CD1c-positive myeloid dendritic cell (primary cell): ENCODE results near the gene ITIH4.
"Not testable (repeated sequence)": the region's sequence is repeated elsewhere in the genome, so short reads cannot be mapped to it uniquely, and the experiment has no call there.

ENCODE experiments used
- DNase-seq: peaks from one replicate; pipeline ENCODE4 v3.0.0-alpha.2; 2016; ENCODE audit errors: extremely low spot score

Gene ITIH4

DNA sequence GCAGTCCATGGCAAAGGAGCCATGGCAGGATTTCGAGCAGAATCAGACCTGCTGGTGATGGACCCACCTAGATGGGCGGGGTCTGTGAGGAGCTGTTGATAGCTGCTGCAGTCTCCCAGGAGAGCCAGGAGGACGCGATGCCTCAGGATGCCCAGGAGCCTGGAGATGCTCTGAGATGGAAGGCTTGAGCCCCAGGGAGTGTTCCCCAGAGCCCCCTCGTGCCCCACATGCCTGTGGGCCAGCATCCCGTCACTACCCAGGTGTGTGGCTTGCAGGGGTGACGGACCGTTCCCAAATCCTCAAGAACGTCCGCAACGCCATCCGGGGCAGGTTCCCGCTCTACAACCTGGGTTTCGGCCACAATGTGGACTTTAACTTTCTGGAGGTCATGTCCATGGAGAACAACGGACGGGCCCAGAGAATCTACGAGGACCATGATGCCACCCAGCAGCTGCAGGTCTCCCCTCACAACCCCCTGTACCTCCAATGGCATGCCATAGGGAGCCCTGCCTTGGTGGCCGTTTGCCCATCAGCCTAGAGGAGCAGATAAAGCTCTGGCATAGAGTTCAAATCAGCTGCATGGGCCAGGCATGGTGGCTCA, 46.4 kb downstream of the ITIH4 start:
- DNase-seq: no peak

DNA sequence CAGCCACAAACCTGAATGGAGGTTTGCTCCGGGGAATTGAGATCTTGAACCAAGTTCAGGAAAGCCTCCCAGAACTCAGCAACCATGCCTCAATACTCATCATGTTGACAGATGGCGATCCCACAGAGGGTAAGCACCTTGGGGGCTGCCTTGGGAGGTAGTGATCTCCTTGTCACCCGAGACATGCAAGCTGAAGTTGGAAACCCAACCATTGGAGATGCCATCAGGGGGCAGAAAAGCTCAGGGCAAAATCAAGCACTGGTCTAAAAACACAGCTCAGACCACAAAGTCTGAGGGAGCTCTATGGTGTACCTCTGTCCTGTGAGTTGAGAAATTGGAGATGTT, 47.3 kb downstream of the ITIH4 start:
- no peak for DNase-seq

DNA sequence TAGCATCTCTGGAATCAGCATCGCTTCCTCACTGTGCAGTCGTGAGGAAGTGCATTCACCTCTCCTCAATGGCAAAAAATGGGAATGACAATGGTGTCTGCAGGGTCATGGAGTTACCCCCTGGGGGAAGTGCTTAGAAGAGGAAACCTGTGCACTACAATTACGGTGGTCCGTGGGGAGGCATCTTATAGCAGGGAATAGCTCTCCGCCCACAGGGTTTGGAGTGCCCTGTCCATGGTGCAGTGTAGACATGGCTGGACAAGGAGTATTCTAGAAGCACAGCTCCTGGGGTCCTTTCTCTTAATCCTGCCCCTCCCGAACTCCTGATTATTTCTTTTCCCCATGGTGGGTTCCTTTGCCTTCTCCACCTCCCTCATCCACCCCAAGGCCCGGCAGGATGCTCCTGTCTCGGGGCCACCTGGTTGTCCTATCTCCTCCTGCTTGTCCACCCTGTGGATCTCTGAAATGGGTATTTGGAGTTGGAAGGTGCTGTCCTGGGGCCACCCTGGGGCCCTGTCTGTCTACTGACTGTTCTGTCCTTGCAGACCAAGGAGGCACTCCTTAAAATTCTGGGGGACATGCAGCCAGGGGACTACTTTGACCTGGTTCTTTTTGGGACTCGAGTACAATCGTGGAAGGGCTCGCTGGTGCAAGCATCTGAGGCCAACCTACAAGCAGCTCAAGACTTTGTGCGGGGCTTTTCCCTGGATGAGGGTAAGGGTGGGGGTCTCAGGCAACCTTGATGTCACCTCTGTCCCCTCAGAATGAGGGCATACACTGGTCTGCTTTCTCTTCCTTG, 47.9 kb downstream of the ITIH4 start:
- no peak for DNase-seq

DNA sequence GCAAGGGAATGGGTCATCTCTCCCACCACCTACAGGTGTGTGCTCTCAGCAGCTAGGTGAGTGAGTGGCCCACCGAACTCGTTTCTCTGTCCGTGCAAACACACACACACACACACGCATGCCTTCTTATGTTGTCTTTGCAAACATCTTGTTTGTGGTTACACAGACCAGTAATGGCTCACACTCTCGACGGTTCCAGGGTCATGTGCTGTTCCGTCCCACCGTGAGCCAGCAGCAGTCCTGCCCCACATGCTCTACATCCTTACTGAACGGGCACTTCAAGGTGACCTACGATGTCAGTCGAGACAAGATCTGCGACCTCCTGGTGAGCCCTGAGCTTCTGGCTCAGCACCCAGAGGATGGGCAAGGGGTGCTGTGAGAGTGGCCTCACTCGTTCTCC, 48.7 kb downstream of the ITIH4 start:
- DNase-seq: no peak

DNA sequence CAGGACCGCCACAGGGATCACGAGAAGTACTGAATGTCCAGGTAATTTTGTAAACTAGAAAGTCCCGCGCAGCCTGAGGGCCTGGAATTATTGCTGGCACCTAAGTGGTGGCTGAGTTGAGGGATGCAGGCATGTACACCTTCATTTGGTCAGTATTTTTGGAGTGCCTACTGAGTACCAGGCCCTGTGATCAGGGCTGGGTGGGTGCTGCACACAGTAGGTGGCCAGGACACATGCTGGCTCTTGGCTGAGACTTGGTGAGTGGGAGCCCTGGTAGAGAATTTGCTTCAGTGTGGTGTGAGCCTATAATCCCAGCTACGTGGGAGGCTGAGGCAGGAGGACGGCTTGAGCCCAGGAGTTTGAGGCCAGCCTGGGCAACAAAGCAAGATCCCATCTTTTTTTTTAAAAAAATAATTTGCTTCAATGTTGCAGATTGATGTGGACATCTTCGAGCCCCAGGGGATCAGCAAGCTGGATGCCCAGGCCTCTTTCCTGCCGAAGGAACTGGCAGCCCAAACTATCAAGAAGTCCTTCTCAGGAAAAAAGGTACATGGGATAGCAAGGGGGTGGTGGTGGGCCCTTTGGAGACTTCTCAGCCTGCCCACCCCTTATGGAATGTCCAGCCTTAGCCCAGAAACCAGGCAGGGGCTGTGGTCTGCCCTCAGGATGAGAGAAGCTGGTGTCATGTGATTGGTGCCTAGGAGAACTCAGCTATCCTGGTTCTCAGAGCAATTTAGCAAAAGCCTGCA, 50.5 kb downstream of the ITIH4 start:
- no peak for DNase-seq

DNA sequence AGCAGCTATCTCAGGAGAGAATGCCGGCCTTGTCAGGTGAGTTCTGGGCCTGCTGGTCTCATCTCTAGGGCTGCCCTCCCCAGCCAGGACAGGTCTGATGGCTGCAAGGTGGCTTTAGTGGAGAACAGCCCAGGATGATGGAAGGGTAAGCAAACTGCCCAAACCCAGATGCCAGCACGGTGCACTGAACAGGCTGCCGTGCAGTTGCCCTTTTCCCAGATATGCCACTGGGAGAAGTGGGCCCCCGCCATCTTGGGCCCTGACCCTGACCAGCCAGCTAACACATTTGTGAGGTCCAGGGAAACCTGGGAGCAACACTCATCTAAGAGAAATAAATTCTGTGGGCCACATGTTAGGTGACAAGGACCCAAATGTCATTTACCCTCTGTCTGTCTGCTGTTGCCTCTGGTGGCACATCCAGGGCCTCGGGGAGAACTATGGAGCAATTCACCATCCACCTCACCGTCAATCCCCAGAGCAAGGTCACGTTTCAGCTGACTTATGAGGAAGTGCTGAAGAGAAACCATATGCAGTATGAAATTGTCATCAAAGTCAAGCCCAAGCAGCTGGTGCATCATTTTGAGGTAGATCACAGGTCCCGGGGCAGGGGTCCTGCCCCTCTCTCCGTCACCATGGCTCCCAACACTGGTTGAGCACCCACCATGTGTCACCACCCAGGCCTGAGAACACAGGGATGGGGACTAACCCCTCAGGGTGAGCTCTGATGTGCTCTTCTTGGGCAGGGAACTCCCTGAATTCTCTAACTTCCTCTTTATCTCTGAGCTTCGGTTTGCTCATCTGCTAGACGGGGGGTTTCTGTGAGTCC, 51.2 kb downstream of the ITIH4 start:
- peak; percentile 63 for DNase-seq

DNA sequence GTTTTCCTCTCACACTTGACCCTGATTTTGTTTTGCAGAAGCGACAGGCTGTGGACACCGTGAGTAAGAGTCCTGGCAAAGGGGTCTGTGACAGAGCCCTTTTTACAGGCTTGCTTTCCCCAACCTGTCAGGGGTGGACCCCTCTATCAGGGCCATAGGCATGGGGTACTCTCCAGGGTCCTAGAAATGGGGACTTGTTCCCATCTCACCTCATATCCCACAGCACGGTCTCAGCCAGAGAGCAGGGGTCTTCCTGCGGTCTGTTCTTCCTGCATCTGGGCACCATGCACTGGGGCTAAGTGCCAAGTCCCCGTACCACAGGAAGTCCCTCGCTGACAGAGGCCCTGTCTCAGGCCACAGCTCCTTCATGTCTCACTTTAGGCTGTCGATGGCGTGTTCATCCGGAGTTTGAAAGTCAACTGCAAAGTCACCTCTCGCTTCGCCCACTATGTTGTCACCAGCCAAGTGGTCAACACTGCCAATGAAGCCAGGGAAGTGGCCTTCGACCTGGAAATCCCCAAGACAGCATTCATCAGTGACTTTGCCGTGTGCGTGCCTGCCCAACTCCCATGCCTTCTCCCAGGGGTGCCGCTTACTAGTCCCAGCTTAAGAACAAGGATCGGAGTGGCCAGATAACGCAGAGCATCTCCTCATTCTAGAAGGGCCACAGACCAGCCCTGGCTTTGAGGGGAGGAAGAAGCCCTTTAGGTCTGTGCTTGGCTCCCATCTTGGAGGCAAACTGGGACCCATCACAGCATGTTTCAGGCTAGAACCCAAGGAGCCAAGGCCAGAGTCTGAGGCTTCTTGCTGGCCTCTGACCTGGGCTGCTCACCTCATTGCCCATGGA, 52.3 kb downstream of the ITIH4 start:
- DNase-seq: peak; percentile 13

DNA sequence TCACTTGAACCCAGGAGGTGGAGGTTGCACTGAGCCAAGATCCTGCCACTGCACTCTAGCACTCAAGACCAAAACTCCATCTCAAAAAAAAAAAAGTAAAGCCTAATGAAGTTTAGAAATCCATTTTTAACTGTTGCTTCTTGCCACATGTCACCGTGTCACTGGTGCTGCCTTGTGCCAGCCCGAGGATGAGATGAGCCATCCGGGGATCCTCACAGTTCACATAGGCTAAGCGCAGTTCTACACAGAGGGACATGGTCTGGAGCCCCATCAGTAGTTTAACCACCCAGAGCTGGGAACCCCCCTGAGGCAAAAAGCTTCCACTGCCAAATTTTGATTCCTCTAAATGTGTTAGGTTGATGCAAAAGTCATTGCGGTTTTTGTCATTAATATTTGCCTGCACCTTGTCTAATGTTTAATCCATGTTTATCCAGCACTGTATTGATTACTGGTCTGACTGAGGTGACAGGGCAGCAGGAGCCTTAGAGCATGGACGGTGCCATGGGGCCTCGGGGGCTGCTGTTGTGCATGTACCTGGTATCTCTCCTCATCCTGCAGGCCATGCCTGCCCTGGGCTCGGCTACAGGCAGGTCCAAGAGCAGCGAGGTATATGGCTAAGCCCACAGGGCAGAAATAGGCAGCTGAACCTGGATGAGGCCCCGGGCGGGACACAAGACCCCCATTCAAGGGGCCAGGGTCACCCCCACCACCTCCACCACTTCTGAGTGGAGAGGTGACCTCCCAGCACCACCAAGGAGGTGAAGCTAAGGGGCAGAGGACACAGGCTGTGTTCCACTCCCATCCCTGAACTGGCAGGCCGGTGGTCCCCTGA, 53.1 kb downstream of the ITIH4 start, which contains the start of gene ITIH1:
TSS of gene ITIH1 (plus strand) at position 473 of the 832 bp plus-strand sequence. CDS start at position 490, 17 bp downstream.
- no peak for DNase-seq

DNA sequence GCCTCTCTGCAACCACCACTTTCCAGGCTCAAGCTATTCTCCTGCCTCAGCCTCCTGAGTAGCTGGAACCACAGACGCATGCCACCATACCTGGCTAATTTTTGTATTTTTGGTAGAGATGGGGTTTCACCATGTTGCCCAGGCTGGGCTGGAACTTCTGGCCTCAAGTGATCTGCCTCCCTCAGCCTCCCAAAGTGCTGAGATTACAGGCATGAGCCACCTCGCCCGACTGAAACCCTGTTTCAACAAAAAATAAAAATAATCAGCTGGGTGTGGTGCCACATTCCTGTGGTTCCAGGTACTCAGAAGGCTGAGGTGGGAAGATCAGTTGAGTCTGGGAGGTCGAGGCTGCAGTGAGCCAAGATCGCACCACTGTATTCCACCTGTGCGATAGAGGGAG, 54.0 kb downstream of the ITIH4 start:
- DNase-seq: not testable (repeated sequence)

DNA sequence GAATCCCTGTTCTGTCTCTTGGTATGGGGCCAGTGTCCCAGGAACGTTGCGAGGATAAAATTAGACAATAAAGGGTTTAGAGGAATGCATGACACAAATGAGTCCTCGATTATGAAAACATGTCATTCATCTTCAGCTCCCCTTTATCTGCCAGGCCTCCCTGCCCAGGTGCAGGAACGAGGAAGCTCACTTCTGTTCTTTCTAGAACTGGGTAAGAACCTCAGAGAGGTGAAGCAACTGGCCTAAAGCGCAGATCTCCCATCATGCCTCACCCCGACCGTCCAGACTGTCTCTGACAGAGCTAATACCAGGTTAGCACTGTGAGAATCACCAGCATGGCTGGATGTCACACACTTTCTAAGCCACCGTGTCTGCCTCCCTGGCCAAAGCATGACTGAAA, 54.6 kb downstream of the ITIH4 start:
- no peak for DNase-seq

DNA sequence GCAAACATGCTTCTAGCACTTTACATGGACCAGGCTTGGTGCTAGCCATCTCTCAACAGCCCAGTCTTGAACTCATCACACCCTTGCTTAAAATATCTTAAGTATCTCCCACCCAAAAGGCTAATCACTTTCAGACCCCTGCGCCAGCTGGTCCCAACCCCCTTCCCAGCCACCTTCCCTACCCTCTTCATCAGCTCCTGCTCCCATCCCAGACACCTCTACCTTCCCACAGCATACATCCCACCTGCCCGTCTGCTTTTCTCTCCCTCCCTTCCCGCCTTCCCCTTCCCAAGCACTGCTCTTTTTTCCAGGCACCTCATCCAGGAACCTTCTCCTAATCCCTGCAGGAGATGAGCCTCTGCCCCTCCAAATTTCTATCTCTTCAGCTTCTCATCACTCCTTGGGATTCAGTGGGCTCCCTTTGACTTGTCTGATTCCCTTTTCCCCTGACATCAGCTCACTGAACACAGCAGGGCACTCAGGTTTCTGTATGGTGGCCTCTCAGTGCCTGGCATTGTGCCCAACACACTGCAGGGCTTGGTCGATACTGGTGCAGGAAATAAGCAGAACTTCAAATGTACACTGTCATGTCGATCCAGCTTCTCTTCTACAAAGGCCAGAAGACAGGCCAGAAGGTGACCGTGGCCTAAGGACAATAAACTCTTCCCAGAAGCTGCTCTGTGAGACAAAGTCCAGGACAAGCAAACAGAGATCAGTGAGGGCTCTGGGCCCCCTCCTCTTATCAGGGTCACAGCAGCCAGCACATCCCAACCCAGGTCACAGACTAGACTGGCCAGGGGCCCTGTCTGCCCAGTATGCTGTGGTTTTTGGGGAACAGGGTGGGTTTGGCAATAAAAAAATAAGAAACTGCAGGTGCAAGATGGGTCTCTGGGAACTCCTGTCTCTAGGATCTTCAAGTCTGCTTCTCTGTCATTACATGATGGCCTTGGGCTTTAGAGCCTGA, 55.3 kb downstream of the ITIH4 start:
- peak; percentile 19 for DNase-seq

DNA sequence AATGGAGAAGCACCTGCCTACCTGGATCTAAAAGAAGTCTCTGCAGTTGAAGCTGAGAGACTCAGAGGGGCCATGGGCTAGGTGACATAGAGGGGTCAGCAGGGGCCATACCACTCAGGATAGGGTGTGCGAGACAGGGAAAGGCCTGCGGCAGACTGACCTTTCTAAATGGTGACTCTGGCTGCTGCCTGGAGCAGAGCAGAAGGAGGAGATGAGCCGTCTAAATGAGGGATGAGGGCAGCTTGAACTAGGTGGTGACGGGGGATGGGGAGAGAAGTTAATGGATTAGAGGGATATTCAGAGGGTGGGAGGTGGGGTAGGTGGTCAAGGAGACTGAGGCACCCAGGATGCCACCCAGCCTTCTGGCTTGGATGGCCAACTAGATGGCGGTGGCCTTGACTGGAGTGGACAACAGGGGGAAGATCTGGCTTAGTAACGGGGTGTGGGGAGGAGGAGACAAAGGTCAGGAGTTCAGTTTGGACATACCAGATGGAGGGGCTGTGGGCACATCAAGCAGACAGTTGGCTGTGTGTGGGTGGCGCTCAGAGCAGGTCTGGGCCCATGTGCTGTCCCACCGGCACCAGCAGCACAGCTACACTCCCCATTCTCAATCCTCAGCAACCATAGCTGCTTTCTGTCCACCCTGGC, 56.3 kb downstream of the ITIH4 start:
- DNase-seq: no peak

DNA sequence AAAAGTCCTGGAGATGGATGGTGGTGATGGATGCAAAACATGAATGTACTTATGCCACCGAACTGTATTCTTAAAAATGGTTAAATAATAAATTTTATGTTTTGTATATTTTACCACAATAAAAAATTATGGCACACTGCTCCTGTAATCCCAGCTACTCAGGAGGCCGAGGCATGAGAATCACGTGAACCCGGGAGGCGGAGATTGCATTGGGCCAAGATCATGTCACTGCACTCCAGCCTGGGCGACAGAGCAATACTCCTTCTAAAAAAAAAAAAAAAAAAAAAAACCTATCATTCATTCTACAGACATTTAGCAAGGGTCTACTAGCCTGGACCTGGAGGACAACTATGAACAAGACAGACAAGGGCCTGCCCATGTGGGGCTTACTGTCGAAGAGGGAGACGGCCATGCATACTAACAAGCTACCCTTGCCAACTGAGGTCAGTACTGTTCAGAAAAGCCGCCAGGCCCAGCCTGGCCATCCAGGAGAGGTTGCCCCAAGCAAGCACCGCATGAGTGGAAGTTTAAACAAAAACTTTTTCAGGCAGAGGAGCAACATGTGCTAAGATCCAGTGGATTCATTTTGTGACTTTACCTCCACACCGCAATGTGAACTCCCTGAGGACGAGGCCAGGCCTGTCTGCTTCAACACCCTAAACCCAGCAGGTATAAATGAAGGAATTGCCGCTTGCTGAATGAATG, 57.0 kb downstream of the ITIH4 start:
- DNase-seq: no peak

DNA sequence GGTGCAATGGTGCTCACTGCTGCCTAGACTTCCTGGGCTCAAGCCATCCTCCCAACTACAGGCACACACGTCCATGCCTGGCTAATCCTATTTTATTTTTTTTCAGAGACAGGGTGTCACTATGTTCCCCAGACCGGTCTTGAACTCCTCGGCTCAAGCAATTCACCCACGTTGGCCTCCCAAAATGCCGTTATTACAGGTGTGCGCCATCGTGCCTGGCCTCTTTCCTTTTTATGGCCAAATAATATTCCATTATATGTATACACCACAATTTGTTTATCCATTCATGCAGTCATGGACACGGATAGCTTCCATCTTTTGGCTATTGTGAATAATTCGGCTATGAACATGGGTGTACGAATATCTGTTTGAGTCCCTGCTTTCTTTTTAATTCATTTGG, 58.8 kb downstream of the ITIH4 start:
- no peak for DNase-seq

DNA sequence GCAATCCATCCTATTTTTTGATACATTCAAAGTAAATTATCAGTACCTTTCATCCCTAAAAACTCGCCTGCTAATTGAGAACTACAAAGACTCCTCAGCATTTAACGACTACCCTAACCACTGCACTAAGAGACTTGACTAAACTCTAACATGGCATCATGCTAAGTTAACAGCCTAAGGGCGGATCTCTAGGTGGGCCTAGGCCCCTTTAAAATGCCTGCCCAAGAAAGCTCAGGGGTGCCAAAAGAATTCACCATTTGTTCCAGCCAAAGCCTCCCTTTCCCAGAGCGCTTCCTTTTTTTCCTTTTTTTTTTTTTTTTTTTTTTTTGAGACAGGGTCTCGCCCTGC, 59.2 kb downstream of the ITIH4 start:
- DNase-seq: no peak

DNA sequence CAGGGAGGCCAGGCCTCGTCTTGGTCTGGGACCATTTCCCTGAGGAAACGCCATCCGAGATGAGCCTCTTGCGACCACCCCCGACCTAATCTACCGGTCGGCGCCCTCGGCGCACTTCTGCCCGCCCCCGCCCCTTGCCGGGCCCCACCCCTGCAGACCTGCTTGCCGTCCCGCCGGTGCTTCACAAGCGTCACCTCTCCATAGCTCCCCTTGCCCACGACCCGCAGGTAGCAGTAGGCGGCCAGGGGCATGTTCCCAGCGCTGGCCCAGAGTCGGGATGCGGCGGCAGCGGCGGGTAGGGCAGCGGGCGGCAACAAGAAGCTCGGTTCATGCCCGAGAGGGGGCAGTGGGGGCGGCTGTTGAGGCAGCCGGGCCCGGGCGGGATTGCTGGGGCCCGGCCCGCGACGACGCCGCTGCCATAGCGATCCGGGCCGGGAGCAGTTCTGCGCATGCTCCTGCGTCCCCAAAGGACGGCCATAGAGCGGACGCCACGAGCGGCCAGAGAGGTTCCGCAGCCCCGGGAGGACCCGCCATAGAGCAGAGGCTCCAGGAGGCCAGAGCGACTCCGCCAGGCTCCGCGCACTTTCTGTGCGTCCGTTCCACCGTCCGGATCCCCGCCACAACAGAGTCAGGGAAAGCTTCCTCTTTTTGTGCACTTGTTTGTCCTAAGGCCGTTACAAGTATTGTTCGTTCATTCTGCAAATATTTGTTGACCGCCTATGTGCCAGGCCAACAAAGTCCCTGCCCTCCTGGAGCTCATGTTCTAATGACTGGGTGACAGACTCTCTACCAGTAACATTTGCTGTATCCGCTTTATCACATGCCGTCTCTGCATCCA, 59.8 kb downstream of the ITIH4 start, which contains the start of gene NEK4:
TSS of gene NEK4 (minus strand) at position 445 of the 838 bp plus-strand sequence. CDS start at position 251, 194 bp downstream.
- DNase-seq: peak; percentile 95
